Adipocyte (in vitro differentiated cells): Measurements from ENCODE around the gene CCL26.
A peak's percentile ranks its signal among the peaks of the same experiment; 100 is the strongest.

Experiments
- DNase-seq: peaks from one replicate; pipeline ENCODE4 v3.0.0-alpha.2; 2015; ENCODE audit warnings: low read depth
- H3K27me3 ChIP-seq: replicated peaks from 2 replicates; pipeline ENCODE4 v1.7.0; 2013; ENCODE audit warnings: mild to moderate bottlenecking, low read length, moderate library complexity; ENCODE audit not compliant: control insufficient read depth, insufficient read depth
- H3K36me3 ChIP-seq: 2 replicates; pipeline ENCODE4 v1.7.0; 2013; ENCODE audit warnings: low read length, mild to moderate bottlenecking, moderate library complexity; ENCODE audit not compliant: control insufficient read depth, insufficient read depth, severe bottlenecking
- H3K4me1 ChIP-seq: 2 replicates; pipeline ENCODE4 v1.7.0; 2013; ENCODE audit warnings: mild to moderate bottlenecking, low read length, moderate library complexity; ENCODE audit not compliant: control insufficient read depth, insufficient read depth
- H3K4me3 ChIP-seq: 2 replicates; pipeline ENCODE4 v1.7.0; 2013; ENCODE audit warnings: mild to moderate bottlenecking, low read length, moderate library complexity
- H3K9ac ChIP-seq: 2 replicates; pipeline ENCODE4 v1.7.0; 2013; ENCODE audit warnings: mild to moderate bottlenecking, low read length, moderate library complexity
- H3K9me3 ChIP-seq: 2 replicates; pipeline ENCODE4 v1.7.0; 2013; ENCODE audit warnings: mild to moderate bottlenecking, low read length, moderate library complexity; ENCODE audit not compliant: control insufficient read depth

Gene CCL26

GRCh38 chr7:75758491-75758890 lies 13.5 kb downstream of the CCL26 start:
- no peaks in the 10 kb centered on the region for H3K9me3 ChIP-seq
- no peaks in the 10 kb centered on the region for H3K36me3 ChIP-seq
- H3K4me1 ChIP-seq: no peaks in the 10 kb centered on the region
- H3K9ac ChIP-seq: no peak overlapping the region
- no peak overlapping the region for H3K4me3 ChIP-seq
- DNase-seq: peak; percentile 58
- peaks cover 3% of the 10 kb centered on the region for H3K27me3 ChIP-seq

GRCh38 chr7:75757860-75758259 lies 14.2 kb downstream of the CCL26 start:
- Histone ChIP-seq H3K36me3 (no peaks in the 10 kb centered on the region), H3K4me3 (no peak overlapping the region), H3K4me1 (no peaks in the 10 kb centered on the region), H3K9ac (no peak overlapping the region), H3K27me3 (peaks cover 4% of the 10 kb centered on the region), H3K9me3 (no peaks in the 10 kb centered on the region)
- DNase-seq: no peak

- H3K4me1 ChIP-seq: no peaks in the 10 kb centered on the region
- DNase-seq: peak; percentile 37
- no peak overlapping the region for H3K4me3 ChIP-seq
- H3K36me3 ChIP-seq: no peaks in the 10 kb centered on the region
- H3K9me3 ChIP-seq: no peaks in the 10 kb centered on the region
- H3K9ac ChIP-seq: no peak overlapping the region
- peaks cover 4% of the 10 kb centered on the region for H3K27me3 ChIP-seq
Measured at GRCh38 chr7:75756991-75757676, 14.9 kb downstream of the CCL26 start.

GRCh38 chr7:75756206-75756990 lies 15.6 kb downstream of the CCL26 start:
- no peak overlapping the region for H3K4me3 ChIP-seq
- H3K27me3 ChIP-seq: peaks cover 4% of the 10 kb centered on the region
- no peak for DNase-seq
- no peak overlapping the region for H3K9ac ChIP-seq
- no peaks in the 10 kb centered on the region for H3K9me3 ChIP-seq
- H3K36me3 ChIP-seq: no peaks in the 10 kb centered on the region
- no peaks in the 10 kb centered on the region for H3K4me1 ChIP-seq

GRCh38 chr7:75743455-75743859 lies 28.6 kb downstream of the CCL26 start:
- H3K27me3 ChIP-seq: peaks cover 3% of the 10 kb centered on the region
- no peak for DNase-seq

GRCh38 chr7:75740846-75741497 lies 31.0 kb downstream of the CCL26 start:
- Histone ChIP-seq H3K4me3 (no peak overlapping the region), H3K9me3 (no peaks in the 10 kb centered on the region), H3K4me1 (peaks cover 12% of the 10 kb centered on the region), H3K36me3 (no peaks in the 10 kb centered on the region), H3K27me3 (peaks cover 3% of the 10 kb centered on the region), H3K9ac (no peak overlapping the region)
- no peak for DNase-seq

More at GRCh38 chr7:75743455-75743859, 28.6 kb downstream of the CCL26 start:
- no peak overlapping the region for H3K4me3 ChIP-seq
- H3K4me1 ChIP-seq: peaks cover 5% of the 10 kb centered on the region
- H3K9ac ChIP-seq: no peak overlapping the region
- H3K36me3 ChIP-seq: no peaks in the 10 kb centered on the region
- H3K9me3 ChIP-seq: no peaks in the 10 kb centered on the region

GRCh38 chr7:75739796-75740672 lies 32.0 kb downstream of the CCL26 start:
- Histone ChIP-seq H3K4me3 (peak overlapping the region; percentile 88), H3K27me3 (peaks cover 3% of the 10 kb centered on the region), H3K36me3 (no peaks in the 10 kb centered on the region), H3K9me3 (no peaks in the 10 kb centered on the region), H3K9ac (peak overlapping the region; percentile 78), H3K4me1 (peaks cover 12% of the 10 kb centered on the region)
- DNase-seq: peak; percentile 69

GRCh38 chr7:75738975-75739795 lies 32.8 kb downstream of the CCL26 start:
- no peaks in the 10 kb centered on the region for H3K36me3 ChIP-seq
- no peaks in the 10 kb centered on the region for H3K9me3 ChIP-seq
- H3K27me3 ChIP-seq: peaks cover 3% of the 10 kb centered on the region
- DNase-seq: peak; percentile 100
- peak overlapping the region; percentile 96 for H3K4me3 ChIP-seq
- H3K9ac ChIP-seq: peak overlapping the region; percentile 88
- peaks cover 12% of the 10 kb centered on the region for H3K4me1 ChIP-seq

- Histone ChIP-seq H3K4me1 (peaks cover 12% of the 10 kb centered on the region), H3K27me3 (peaks cover 3% of the 10 kb centered on the region), H3K9ac (peak within 1 kb of the TSS; percentile 88), H3K9me3 (no peaks in the 10 kb centered on the region), H3K4me3 (peak within 1 kb of the TSS; percentile 96), H3K36me3 (no peaks in the 10 kb centered on the region)
- DNase-seq: no peak
Measured at GRCh38 chr7:75738604-75738974, 33.4 kb downstream of the CCL26 start, which contains the start of gene HIP1. Gene HIP1 (minus strand): TSS chr7:75738941. CDS start chr7:75738920, 21 bp downstream.
